ENCODE results near the gene ABCD2.

DNA sequence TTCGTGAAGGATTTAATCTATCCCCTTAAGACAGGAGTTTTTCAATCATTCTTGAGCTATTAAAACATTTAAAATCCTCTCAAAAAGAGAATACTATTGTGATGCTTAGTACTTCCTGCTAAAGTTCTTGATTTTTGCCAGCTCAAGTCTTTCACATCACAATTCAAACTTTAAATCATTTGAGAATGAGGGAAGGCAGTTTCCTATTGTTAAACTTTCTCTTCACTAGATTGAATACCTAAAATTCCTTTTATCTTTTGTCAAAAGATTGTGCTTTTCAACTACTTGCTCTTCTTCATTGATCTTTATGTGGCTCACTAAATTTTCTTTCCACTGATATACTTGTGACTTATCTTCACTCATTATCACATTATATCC is 44.1 kb downstream of the ABCD2 start:
- TF ChIP-seq, protein P1, sequence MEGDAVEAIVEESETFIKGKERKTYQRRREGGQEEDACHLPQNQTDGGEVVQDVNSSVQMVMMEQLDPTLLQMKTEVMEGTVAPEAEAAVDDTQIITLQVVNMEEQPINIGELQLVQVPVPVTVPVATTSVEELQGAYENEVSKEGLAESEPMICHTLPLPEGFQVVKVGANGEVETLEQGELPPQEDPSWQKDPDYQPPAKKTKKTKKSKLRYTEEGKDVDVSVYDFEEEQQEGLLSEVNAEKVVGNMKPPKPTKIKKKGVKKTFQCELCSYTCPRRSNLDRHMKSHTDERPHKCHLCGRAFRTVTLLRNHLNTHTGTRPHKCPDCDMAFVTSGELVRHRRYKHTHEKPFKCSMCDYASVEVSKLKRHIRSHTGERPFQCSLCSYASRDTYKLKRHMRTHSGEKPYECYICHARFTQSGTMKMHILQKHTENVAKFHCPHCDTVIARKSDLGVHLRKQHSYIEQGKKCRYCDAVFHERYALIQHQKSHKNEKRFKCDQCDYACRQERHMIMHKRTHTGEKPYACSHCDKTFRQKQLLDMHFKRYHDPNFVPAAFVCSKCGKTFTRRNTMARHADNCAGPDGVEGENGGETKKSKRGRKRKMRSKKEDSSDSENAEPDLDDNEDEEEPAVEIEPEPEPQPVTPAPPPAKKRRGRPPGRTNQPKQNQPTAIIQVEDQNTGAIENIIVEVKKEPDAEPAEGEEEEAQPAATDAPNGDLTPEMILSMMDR (IDR thresholded peaks at IDR 0.05; ENCODE audit: low read depth, low read length, missing input control): no peak
- TF ChIP-seq GABPA (IDR thresholded peaks at IDR 0.05 in 1 of 2, conservative IDR thresholded peaks at IDR 0.05 in 1 of 2) (no peak), JUND (IDR thresholded peaks at IDR 0.05) (no peak), ATF3 (IDR thresholded peaks at IDR 0.05) (no peak), FOXA2 (IDR thresholded peaks at IDR 0.05) (no peak), TAF1 (conservative IDR thresholded peaks at IDR 0.05) (no peak), YY1 (IDR thresholded peaks at IDR 0.05) (no peak), FOXA1 (IDR thresholded peaks at IDR 0.05) (no peak)
- TF ChIP-seq, protein P2, sequence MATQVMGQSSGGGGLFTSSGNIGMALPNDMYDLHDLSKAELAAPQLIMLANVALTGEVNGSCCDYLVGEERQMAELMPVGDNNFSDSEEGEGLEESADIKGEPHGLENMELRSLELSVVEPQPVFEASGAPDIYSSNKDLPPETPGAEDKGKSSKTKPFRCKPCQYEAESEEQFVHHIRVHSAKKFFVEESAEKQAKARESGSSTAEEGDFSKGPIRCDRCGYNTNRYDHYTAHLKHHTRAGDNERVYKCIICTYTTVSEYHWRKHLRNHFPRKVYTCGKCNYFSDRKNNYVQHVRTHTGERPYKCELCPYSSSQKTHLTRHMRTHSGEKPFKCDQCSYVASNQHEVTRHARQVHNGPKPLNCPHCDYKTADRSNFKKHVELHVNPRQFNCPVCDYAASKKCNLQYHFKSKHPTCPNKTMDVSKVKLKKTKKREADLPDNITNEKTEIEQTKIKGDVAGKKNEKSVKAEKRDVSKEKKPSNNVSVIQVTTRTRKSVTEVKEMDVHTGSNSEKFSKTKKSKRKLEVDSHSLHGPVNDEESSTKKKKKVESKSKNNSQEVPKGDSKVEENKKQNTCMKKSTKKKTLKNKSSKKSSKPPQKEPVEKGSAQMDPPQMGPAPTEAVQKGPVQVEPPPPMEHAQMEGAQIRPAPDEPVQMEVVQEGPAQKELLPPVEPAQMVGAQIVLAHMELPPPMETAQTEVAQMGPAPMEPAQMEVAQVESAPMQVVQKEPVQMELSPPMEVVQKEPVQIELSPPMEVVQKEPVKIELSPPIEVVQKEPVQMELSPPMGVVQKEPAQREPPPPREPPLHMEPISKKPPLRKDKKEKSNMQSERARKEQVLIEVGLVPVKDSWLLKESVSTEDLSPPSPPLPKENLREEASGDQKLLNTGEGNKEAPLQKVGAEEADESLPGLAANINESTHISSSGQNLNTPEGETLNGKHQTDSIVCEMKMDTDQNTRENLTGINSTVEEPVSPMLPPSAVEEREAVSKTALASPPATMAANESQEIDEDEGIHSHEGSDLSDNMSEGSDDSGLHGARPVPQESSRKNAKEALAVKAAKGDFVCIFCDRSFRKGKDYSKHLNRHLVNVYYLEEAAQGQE (IDR thresholded peaks at IDR 0.05): no peak
- TF ChIP-seq, protein P3, sequence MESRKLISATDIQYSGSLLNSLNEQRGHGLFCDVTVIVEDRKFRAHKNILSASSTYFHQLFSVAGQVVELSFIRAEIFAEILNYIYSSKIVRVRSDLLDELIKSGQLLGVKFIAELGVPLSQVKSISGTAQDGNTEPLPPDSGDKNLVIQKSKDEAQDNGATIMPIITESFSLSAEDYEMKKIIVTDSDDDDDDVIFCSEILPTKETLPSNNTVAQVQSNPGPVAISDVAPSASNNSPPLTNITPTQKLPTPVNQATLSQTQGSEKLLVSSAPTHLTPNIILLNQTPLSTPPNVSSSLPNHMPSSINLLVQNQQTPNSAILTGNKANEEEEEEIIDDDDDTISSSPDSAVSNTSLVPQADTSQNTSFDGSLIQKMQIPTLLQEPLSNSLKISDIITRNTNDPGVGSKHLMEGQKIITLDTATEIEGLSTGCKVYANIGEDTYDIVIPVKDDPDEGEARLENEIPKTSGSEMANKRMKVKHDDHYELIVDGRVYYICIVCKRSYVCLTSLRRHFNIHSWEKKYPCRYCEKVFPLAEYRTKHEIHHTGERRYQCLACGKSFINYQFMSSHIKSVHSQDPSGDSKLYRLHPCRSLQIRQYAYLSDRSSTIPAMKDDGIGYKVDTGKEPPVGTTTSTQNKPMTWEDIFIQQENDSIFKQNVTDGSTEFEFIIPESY (IDR thresholded peaks at IDR 0.05): no peak

Measured in liver (tissue), 3 donors.